CD4-positive, alpha-beta T cell treated with Interleukin-10 for 1 hour (primary cell): ENCODE data around the gene FCGR3A.
"Not testable (repeated sequence)": the region's sequence is repeated elsewhere in the genome, so short reads cannot be mapped to it uniquely, and the experiment has no call there.

ENCODE experiments used
- DNase-seq: peaks from one replicate; pipeline ENCODE4 v3.0.0-alpha.2; 2020

The FCGR3A gene

GRCh38 chr1:161556143-161556542 is 6.5 kb upstream of the FCGR3A start:
- DNase-seq, result not testable (repeated sequence)

GRCh38 chr1:161554815-161555417 is 5.3 kb upstream of the FCGR3A start:
- DNase-seq, result peak; percentile 42

- not testable (repeated sequence) for DNase-seq
Measured at GRCh38 chr1:161554340-161554739, 4.7 kb upstream of the FCGR3A start.

- not testable (repeated sequence) for DNase-seq
Measured at GRCh38 chr1:161553631-161554030, 4.0 kb upstream of the FCGR3A start.

GRCh38 chr1:161550942-161551341 is 1.3 kb upstream of the FCGR3A start:
- DNase-seq, result not testable (repeated sequence)

- DNase-seq, result not testable (repeated sequence)
Measured at GRCh38 chr1:161548749-161549406, 740 bp downstream of the FCGR3A start.

GRCh38 chr1:161547995-161548741 is 1.4 kb downstream of the FCGR3A start:
- not testable (repeated sequence) for DNase-seq

- peak; percentile 45 for DNase-seq
Measured at GRCh38 chr1:161545005-161545731, 4.5 kb downstream of the FCGR3A start.

GRCh38 chr1:161543125-161543524 is 6.5 kb downstream of the FCGR3A start:
- DNase-seq, result not testable (repeated sequence)

- DNase-seq, result peak; percentile 81
Measured at GRCh38 chr1:161542091-161542559, 7.5 kb downstream of the FCGR3A start.

- DNase-seq, result not testable (repeated sequence)
Measured at GRCh38 chr1:161540570-161540960, 9.1 kb downstream of the FCGR3A start.

GRCh38 chr1:161539731-161540569 is 9.7 kb downstream of the FCGR3A start:
- DNase-seq, result peak; percentile 93

GRCh38 chr1:161538925-161539479 is 10.6 kb downstream of the FCGR3A start:
- not testable (repeated sequence) for DNase-seq

- not testable (repeated sequence) for DNase-seq
Measured at GRCh38 chr1:161537068-161537669, 12.4 kb downstream of the FCGR3A start.

GRCh38 chr1:161532644-161533567 is 16.7 kb downstream of the FCGR3A start:
- not testable (repeated sequence) for DNase-seq

GRCh38 chr1:161531986-161532643 is 17.5 kb downstream of the FCGR3A start:
- DNase-seq, result no peak

GRCh38 chr1:161530671-161531641 is 18.7 kb downstream of the FCGR3A start:
- DNase-seq, result peak; percentile 95

- peak; percentile 84 for DNase-seq
Measured at GRCh38 chr1:161530158-161530557, 19.5 kb downstream of the FCGR3A start.
